HG03135 (cell line): ENCODE measurements around the gene RBP5.

Experiments
- ATAC-seq: cut with Tn5 transposase; IDR thresholded peaks from one replicate; pipeline ENCODE4 v1.9.1; 2021; ENCODE audit warnings: mild to moderate bottlenecking, moderate library complexity; ENCODE audit not compliant: unreplicated experiment

RBP5 gene

GRCh38 chr12:7128681-7129286, at the start of gene RBP5:
TSS of gene RBP5 (minus strand) at chr12:7128889. CDS start at chr12:7128775, 114 bp downstream.
- no peak for ATAC-seq

GRCh38 chr12:7178481-7178880, 49.8 kb upstream of the RBP5 start:
- no peak for ATAC-seq

GRCh38 chr12:7176595-7176994, 47.9 kb upstream of the RBP5 start:
- ATAC-seq = no peak

- no peak for ATAC-seq
These were observed 46.8 kb upstream of the RBP5 start for GRCh38 chr12:7175493-7175892.

- no peak for ATAC-seq
These were observed 43.2 kb upstream of the RBP5 start for GRCh38 chr12:7171854-7172253.

GRCh38 chr12:7169951-7170350, 41.3 kb upstream of the RBP5 start:
- ATAC-seq = no peak

- no peak for ATAC-seq
These were observed 34.0 kb upstream of the RBP5 start for GRCh38 chr12:7162691-7163114.

- no peak for ATAC-seq
These were observed 33.1 kb upstream of the RBP5 start for GRCh38 chr12:7161811-7162210.

- ATAC-seq = no peak
These were observed 32.6 kb upstream of the RBP5 start for GRCh38 chr12:7161327-7161726.

- ATAC-seq = no peak
These were observed 31.5 kb upstream of the RBP5 start for GRCh38 chr12:7160183-7160582.

- ATAC-seq = no peak
These were observed 30.3 kb upstream of the RBP5 start for GRCh38 chr12:7158781-7159609.

- ATAC-seq = no peak
These were observed 28.7 kb upstream of the RBP5 start for GRCh38 chr12:7157391-7157790.

GRCh38 chr12:7156259-7157197, 27.8 kb upstream of the RBP5 start:
- ATAC-seq = no peak

GRCh38 chr12:7155471-7156034, 26.9 kb upstream of the RBP5 start:
- ATAC-seq = no peak

GRCh38 chr12:7154901-7155470, 26.3 kb upstream of the RBP5 start:
- ATAC-seq = no peak

GRCh38 chr12:7154042-7154441, 25.4 kb upstream of the RBP5 start:
- no peak for ATAC-seq

- no peak for ATAC-seq
These were observed 24.1 kb upstream of the RBP5 start for GRCh38 chr12:7152818-7153217.

- ATAC-seq = no peak
These were observed 22.8 kb upstream of the RBP5 start for GRCh38 chr12:7151532-7151931.

- no peak for ATAC-seq
These were observed 22.2 kb upstream of the RBP5 start for GRCh38 chr12:7150841-7151240.

GRCh38 chr12:7150356-7150755, 21.7 kb upstream of the RBP5 start:
- no peak for ATAC-seq

GRCh38 chr12:7146906-7147305, 18.2 kb upstream of the RBP5 start:
- no peak for ATAC-seq
